PC-9 (cell line): ENCODE data around the gene CPEB2.

Experiments used
- CTCF ChIP-seq: fragments of 200-600 bp; sonication (generic); conservative IDR thresholded peaks from 2 replicates; pipeline ENCODE4 v1.6.1; 2017; ENCODE audit warnings: mixed run types, antibody characterized with exemption, mild to moderate bottlenecking, moderate library complexity
- EZH2 ChIP-seq: fragments of 200-600 bp; sonication (generic); IDR thresholded peaks from 2 replicates; pipeline ENCODE4 v1.8.0; 2017; ENCODE audit warnings: antibody characterized with exemption, low read depth

- TF ChIP-seq EZH2: no peak
- no peak for TF ChIP-seq CTCF
Measured at GRCh38 chr4:14967982-14968381, 34.3 kb upstream of the CPEB2 start.
